ENCODE results near the gene KLHL2.
"Not testable (repeated sequence)": the region's sequence is repeated elsewhere in the genome, so short reads cannot be mapped to it uniquely, and the experiment has no call there.

DNA sequence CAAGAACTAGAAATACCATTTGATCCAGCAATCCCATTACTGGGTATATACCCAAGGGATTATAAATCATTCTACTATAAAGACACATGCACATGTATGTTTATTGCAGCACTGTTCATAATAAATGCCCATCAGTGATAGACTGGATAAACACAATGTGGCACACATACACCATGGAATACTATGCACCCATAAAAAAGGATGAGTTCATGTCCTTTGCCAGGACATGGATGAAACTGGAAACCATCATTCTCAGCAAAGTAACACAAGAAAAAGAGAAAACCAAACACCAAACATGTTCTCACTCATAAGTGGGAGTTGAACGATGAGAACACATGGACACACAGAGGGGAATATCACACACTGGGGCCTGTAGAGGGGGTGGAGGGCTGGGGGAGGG lies 40.5 kb upstream of the KLHL2 start:
- TF ChIP-seq, protein P1, sequence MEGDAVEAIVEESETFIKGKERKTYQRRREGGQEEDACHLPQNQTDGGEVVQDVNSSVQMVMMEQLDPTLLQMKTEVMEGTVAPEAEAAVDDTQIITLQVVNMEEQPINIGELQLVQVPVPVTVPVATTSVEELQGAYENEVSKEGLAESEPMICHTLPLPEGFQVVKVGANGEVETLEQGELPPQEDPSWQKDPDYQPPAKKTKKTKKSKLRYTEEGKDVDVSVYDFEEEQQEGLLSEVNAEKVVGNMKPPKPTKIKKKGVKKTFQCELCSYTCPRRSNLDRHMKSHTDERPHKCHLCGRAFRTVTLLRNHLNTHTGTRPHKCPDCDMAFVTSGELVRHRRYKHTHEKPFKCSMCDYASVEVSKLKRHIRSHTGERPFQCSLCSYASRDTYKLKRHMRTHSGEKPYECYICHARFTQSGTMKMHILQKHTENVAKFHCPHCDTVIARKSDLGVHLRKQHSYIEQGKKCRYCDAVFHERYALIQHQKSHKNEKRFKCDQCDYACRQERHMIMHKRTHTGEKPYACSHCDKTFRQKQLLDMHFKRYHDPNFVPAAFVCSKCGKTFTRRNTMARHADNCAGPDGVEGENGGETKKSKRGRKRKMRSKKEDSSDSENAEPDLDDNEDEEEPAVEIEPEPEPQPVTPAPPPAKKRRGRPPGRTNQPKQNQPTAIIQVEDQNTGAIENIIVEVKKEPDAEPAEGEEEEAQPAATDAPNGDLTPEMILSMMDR (IDR thresholded peaks at IDR 0.05): not testable (repeated sequence)
- TF ChIP-seq POLR2A (IDR thresholded peaks at IDR 0.05): not testable (repeated sequence)
